ENCODE results near the gene MAP4K1.

DNA sequence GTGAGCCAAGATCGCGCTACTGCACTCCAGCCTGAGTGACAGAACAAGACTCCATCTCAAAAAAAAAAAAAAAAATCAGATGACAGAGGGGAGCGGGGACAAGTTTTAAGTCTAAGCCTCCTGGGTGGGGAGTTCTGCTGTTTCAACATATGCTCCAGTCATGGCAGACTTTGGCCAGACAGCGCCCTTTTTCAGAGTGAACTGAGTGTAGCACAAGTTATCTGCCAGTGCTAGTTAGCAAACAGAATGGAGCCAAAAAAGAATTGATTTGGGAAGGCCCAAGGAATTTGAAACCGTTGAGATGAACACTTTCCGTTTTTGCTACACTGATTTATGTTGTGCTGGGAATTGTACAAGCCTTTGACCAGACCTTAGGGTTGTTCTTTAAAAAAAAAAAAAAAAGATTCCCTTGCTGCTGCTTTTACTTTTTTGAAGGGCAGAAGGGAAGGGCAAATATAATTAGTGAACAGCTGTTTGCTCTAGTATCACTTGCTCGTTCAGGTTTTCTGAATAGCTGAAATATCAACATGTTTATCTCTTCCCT, 35.3 kb upstream of the MAP4K1 start:
- TF ChIP-seq, protein P1, sequence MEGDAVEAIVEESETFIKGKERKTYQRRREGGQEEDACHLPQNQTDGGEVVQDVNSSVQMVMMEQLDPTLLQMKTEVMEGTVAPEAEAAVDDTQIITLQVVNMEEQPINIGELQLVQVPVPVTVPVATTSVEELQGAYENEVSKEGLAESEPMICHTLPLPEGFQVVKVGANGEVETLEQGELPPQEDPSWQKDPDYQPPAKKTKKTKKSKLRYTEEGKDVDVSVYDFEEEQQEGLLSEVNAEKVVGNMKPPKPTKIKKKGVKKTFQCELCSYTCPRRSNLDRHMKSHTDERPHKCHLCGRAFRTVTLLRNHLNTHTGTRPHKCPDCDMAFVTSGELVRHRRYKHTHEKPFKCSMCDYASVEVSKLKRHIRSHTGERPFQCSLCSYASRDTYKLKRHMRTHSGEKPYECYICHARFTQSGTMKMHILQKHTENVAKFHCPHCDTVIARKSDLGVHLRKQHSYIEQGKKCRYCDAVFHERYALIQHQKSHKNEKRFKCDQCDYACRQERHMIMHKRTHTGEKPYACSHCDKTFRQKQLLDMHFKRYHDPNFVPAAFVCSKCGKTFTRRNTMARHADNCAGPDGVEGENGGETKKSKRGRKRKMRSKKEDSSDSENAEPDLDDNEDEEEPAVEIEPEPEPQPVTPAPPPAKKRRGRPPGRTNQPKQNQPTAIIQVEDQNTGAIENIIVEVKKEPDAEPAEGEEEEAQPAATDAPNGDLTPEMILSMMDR (IDR thresholded peaks at IDR 0.05; ENCODE audit: poor library complexity, severe bottlenecking) = no peak
- TF ChIP-seq, protein P2, sequence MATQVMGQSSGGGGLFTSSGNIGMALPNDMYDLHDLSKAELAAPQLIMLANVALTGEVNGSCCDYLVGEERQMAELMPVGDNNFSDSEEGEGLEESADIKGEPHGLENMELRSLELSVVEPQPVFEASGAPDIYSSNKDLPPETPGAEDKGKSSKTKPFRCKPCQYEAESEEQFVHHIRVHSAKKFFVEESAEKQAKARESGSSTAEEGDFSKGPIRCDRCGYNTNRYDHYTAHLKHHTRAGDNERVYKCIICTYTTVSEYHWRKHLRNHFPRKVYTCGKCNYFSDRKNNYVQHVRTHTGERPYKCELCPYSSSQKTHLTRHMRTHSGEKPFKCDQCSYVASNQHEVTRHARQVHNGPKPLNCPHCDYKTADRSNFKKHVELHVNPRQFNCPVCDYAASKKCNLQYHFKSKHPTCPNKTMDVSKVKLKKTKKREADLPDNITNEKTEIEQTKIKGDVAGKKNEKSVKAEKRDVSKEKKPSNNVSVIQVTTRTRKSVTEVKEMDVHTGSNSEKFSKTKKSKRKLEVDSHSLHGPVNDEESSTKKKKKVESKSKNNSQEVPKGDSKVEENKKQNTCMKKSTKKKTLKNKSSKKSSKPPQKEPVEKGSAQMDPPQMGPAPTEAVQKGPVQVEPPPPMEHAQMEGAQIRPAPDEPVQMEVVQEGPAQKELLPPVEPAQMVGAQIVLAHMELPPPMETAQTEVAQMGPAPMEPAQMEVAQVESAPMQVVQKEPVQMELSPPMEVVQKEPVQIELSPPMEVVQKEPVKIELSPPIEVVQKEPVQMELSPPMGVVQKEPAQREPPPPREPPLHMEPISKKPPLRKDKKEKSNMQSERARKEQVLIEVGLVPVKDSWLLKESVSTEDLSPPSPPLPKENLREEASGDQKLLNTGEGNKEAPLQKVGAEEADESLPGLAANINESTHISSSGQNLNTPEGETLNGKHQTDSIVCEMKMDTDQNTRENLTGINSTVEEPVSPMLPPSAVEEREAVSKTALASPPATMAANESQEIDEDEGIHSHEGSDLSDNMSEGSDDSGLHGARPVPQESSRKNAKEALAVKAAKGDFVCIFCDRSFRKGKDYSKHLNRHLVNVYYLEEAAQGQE (IDR thresholded peaks at IDR 0.05; ENCODE audit: borderline replicate concordance) = no peak
